ENCODE measurements around the gene COL4A2.

Gene COL4A2

DNA sequence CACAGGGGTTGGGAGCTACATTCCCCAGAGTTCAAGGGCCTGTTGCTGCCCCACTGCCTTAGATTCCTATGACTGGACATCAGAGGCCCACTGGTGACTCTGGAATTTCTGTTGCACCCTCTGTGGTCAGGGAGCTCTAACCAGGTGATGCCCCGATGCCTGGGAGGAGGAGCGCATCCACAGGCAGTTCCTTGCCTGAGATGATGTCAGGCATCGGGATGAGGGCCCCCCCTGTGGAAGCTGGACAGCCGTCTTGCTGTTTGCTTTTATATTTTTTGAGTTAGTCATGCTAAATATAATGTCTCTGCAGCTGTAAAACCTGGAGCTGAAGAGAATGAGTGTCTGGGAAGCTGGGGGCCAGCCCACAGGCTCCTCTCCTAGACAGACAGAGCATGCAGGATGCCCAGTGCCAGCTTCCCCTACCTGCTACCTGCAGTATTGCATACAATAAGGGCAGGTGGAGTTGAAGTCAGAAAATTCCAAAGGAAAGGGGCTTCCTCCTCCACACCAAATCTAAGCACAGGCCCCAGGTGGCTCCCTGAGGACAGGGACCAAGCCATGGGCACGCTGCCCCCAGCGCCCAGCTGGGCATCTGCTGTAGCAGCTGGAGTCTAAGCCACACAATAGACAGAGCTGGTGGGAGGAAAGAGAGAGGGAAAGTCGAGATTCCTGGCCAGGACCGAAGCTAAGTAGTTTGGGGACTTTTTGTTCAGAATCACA, 16.2 kb downstream of the COL4A2 start:
- no peak for DNase-seq

DNA sequence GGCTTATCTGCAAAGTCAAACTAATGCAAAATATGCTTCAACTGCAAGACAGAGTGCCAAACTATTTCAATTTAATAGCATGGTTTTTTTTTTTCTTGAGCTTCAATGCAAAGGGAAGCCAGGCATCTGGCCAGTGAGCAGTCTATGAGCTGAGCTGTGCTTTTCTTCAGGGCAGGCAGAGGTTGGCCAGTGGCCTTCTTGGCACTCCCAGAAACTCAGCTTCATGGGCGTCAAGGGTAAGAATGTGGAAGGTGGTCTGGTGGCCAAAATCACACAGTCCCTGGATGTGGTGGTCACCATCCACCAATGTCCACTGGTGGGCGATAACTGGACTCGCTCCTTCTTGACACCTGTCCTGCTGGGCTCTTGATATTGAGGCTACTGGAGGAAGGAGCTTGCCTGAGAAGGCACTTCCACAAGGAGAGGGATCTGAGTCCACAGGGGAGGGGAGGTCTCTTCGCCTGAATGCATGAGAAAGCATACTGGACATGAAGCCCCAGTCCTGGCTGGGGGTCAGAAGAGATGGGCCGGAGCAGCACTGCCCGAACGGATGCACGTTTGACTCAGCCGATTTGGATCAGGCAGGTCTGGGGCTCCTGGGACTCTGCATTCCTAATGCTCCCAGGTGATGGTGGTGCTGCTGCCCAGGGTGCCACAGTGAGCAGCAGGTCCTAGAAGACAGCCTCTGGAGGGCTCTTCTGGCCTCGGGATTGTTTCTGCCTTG, 17.1 kb downstream of the COL4A2 start:
- no peak for DNase-seq

DNA sequence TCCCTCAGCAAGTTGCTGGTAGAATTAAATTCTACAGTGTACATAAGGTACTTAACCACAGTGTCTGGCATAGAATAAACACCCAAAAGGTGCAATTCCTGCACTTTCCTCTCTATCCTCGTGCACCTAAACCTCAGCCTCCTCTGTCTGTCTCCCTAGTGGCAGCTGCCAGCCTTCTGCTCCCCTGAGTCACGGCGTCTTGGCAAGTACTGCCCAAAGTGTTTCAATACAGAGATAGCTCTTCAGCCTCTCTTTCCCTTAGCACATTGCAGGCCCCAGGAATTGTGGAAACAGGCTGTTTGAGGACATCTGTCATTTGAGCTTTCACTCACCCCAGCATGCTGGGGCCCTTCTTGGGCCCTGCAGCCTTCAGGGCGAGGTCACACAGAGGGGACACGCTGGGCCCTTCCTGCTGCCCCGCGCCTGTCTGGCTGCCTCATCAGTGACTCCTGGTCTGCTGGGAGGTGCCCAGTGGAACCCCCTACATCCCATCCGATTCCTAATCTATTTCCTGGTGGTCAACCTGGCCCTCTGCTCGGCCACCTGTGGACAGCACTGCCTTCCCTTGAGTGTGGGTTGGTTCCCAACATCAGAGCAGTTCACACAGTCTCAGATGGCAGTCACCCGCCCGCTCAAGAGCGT, 19.3 kb downstream of the COL4A2 start:
- no peak for DNase-seq

- DNase-seq = no peak
Observed at GRCh38 chr13:110327051-110327721, 20.1 kb downstream of the COL4A2 start.

GRCh38 chr13:110328573-110328972, 21.5 kb downstream of the COL4A2 start:
- DNase-seq = no peak

DNA sequence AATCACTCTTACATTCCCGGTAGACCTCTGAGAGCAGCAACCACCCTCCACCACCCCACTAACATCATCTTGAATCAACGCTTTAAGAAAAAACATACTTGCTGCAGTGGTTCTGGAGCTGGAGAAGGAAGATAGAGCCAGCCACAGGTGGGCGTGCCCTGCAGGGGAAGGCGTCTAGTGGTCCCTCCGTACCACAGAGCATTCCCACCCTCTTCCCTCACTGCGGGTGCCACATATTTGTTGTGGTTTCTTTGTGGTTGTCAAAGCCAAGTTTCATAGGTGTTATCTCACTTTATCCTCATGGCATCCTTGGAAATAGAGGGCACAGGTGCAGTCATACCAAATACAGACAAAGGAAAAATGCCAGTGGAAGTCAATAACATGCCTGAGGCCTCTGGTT, 22.2 kb downstream of the COL4A2 start:
- DNase-seq = no peak

GRCh38 chr13:110329798-110330461, 22.8 kb downstream of the COL4A2 start:
- no peak for DNase-seq

DNA sequence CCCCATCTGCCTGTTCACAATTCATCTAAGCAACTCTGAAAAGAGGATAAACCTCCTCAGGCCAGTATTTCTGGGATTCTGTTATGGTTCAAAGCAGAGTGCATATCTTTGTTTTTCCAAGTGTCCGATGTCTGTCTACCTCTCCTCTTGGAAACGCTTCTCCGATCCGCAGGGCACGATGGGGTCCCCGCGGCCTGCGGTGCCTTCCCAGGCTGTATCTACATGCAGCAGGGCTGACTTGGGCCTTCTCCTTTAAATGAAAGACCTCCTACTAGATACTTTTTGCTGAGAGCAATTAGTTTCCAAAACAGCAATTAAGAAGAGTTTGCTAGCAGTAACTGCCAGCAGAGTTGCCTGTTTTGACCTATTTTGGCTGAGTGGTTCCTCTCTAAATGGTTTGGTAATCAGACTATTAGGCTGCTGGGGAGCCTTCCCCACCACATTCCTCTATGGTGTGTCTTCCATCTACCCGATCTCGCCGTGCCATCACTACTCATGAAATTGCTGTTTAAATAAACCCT, 23.5 kb downstream of the COL4A2 start:
- DNase-seq = no peak

DNA sequence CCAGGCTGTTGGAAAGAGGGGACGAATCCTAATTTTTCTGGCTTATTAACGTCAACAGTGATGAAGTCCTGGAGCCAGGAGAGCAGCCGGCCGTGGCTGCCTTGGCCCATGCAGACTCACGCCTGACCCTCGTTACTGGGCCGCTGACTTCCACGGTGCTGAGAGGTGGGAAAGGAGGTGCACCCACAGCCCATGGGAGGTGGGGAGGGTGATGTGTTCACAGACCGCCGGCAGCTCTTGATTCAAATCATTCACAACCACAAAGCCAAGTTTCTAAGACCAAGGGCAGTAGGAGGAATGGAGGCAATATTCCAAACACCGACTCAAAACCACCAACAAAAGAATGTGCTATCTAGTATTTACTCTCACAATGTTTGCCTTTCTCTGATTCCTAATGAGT, 24.3 kb downstream of the COL4A2 start:
- no peak for DNase-seq

DNA sequence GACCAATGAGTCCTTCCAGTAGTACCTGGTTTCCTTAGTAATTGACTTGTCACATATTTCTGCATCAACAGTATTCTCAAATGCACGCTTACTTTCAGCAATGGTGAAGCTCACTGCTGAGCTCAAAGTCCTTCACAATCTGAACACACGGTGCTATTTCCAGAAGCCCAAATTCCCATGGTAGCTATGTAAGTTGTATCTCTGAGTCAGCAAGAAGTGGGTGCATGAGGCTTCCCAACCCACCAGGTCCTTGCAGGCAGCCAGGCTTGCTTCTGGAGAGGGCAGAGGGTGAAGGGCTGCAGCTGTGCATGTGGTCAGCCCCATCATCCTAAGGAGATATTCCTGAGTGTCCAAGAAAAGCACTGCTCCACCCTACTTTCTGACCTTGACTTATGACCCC, 25.7 kb downstream of the COL4A2 start:
- DNase-seq = no peak

GRCh38 chr13:110333837-110334236, 26.8 kb downstream of the COL4A2 start:
- DNase-seq = no peak

DNA sequence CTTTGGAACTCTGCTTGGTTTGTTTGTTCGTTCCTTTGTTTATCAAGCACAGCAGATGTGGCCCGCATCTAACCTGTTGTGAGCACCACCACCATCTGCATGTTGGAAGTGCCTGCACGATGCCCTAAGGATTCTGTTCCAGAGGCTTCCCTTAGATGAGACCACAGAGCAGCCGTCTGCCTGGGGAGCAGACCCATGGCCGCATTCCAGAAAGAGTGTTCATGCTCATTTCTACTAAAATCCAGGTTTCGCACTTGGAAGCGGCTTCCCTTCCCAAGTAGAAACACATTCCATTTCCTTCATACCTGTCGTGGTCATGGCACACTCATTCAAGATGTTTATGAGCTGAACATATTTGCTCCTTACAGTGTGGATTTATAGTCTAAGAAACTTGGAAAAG, 27.2 kb downstream of the COL4A2 start:
- no peak for DNase-seq

DNA sequence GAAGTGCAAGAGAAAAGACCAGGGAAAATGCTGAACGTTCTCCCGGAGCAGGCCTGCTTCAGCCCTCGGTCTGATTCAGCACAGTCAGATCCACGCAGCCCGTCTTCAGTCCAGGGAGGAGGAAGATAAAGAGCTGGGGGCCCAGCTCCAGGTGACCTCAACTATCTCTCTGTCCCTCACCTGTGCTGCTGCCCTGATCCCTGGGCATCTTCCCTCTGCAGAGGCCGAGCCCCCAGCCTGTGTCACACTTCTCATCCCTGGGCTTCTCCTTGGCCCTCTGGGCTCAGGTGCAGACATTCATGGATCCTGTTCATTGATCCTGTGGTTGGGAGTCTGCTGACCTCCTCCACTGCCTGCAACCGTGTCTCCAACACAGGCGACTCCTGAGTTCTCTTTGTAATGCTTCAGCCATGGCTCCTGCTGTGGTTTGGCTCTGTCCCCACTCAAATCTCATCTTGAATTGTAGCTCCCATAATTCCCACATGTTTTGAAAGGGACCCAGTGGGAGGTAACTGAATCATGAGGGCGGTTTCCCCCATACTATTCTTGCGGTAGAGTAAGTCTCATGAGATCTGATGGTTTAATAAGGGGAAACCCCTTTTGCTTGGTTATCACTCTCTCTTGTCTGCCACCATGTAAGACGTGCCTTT, 27.9 kb downstream of the COL4A2 start:
- no peak for DNase-seq

- DNase-seq = no peak
Observed at GRCh38 chr13:110336108-110336507, 29.0 kb downstream of the COL4A2 start.

DNA sequence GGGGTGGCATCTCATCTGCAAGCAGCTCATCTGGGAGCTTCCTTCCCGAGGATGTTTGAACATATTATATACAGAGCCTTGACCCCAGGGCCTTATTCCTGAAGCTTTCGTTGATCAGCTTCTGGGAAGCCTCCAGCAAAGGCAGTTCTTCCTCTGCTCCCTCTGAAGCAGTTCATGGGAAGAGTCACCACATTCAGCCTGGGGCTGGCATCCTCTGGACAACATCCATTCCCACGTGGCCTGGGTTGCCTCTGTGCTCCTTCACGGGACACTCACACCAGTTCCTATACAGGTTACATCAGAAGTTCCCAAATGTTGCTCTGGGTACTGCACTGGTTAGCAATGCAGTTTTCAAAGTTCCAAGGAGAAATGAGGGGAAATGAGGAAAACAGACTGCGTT, 29.6 kb downstream of the COL4A2 start:
- DNase-seq = no peak

- no peak for DNase-seq
Observed at GRCh38 chr13:110337247-110337646, 30.2 kb downstream of the COL4A2 start.

DNA sequence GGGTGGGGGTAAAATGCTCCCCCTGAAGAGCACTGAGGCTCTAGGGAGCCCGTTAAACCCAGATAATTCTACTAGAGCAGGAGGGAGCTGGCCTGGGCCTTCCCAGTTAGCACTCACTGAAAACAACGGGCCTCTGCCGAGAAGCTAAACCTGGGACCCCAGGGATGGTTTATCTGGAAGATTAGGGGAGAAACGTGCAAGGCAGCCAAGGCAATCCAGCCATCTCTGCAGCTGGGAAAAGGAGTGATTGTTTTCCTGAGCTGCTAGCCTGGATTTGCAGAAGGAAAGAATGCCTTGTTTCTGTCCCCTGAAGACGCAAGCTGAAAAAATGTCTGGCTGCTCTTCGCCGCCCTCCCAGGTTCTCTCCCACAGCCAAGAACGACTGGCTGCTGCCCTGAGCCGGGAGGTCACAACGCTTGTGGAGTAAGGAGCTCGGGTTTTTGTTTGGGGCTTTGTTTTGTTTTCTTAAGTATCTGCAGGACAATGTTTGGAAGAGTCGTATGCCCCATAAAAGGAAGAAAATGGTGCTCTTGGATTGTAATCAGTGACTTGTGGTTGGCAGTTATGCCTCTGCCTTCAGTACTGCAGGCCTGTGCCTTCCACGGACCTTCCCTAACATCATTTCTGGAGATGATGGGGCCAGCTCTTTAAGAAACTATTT, 31.5 kb downstream of the COL4A2 start:
- DNase-seq = no peak

DNA sequence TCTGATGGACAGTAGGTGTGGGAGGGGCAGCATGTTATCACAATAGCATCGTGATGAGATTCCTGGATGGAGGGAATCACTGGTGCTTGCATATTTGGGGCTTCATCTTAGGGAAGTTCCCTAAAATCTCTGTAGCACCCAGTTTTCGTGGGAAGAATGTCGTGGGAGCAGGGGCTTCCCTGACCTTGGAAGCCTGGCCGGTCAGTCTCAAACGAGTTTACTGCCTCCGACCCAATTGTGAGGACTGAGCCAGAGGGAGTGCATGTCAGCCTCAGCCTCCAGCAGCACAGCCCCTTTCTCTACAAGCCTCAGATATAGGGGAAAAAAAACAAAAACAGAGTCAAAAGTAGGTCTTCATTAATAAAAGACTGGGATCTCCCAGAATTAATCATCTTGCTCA, 32.2 kb downstream of the COL4A2 start:
- no peak for DNase-seq

DNA sequence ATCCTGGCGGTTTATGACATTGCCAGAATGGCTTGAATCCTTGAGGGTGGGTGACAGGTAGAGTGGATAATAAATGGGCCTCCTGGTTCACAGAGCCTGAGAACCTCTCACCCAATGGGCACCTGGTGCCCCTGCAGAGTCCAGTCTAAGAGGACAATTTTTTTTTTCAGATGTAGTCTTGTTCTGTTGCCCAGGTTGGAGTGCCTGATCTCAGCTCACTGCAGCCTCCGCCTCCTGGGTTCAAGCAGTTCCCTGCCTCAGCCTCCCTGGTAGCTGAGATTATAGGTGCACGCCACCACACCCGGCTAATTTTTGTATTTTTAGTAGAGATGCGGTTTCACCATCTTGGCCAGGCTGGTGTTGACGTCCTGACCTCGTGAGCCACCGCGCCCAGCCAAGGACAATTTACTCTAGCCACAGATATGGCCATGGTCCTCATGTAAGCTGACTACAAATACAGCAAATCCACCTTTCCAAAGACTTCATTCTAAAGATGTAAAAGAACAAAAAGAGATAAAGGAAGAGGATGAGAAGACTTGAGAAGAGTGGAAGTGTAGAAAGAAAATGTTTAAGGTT, 33.0 kb downstream of the COL4A2 start:
- no peak for DNase-seq

DNA sequence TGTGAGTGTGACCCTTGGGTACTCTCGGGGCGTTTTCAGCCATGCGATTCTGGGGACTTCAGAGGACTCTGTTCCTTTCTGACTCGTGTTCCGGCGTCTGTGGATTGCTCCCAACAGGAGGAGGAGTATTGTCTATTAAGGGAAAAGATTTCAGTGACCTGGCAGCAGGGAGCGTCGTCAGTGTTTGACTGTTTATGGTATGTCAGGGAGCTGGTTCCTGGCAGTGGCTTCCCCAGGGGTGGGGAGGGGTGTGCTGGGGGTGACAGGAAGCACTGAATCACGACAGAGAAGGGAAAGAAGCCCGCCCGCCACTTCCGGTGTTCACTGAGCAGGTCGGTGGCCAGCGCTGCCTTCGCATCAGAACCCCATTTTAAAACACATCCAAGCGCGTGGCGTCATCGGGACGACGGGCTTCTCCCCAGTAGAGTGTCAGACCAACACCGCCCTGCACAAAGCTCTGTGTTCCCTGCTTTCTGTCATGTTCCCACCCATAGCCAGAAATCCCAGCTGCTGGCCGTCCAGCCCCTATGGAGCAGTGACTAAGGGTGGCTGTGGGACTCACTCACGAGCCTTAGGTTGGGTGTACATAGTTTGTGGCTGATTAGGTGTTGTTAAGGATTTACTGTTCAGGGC, 33.8 kb downstream of the COL4A2 start:
- no peak for DNase-seq

Measured in NCI-H446 (cell line).